Kidney (tissue), 14 donors: ENCODE measurements around the gene MYH15. TPM values are rescaled to one million over a fixed set of nuclear protein-coding genes. Genes with fewer than 3 reads are reported as not detected.

Source experiments
- DNase-seq, 5 donors: peaks; one replicate each; pipeline ENCODE4 v3.0.0-alpha.2; 2013 to 2020
- FAIRE-seq: peaks from 2 replicates; lab custom pipeline; 2012; peaks lifted over from hg19 to GRCh38; lab: Jason Lieb, UNC
- H3K27ac ChIP-seq, 2 donors: one replicate each; pipeline ENCODE4 v1.7.0; 2013; ENCODE audit warnings: low read depth in 2 of 2, low read length in 2 of 2, inconsistent platforms in 1 of 2
- H3K27me3 ChIP-seq: one replicate; pipeline ENCODE4 v1.7.1; 2013; ENCODE audit warnings: low read length, inconsistent platforms; ENCODE audit not compliant: control insufficient read depth, insufficient read depth
- H3K36me3 ChIP-seq, 3 donors: one replicate each; pipeline versions ENCODE4 v1.7.0 to v1.7.1; 2013; ENCODE audit warnings: low read length in 3 of 3, control low read depth in 1 of 3, inconsistent platforms in 1 of 3; ENCODE audit not compliant: insufficient read depth in 3 of 3, control insufficient read depth in 2 of 3
- H3K4me1 ChIP-seq, 3 donors: one replicate each; pipeline versions ENCODE4 v1.7.0 to v1.7.1; 2013; ENCODE audit warnings: low read length in 3 of 3, inconsistent platforms in 1 of 3, low read depth in 1 of 3; ENCODE audit not compliant: control insufficient read depth in 2 of 3, insufficient read depth in 2 of 3
- H3K4me3 ChIP-seq, 3 donors: one replicate each; pipeline versions ENCODE4 v1.7.0 to v1.8.1; 2013; ENCODE audit warnings: low read length in 3 of 3, control low read depth in 1 of 3, inconsistent platforms in 1 of 3
- H3K9ac ChIP-seq, 3 donors: one replicate each; pipeline versions ENCODE4 v1.7.0 to v1.7.1; 2013; ENCODE audit warnings: low read length in 3 of 3, control low read depth in 1 of 3, inconsistent platforms in 1 of 3
- H3K9me3 ChIP-seq, 3 donors: one replicate each; pipeline versions ENCODE4 v1.7.0 to v1.7.1; 2013; ENCODE audit warnings: low read length in 3 of 3, control low read depth in 1 of 3, inconsistent platforms in 1 of 3; ENCODE audit not compliant: control insufficient read depth in 2 of 3, insufficient read depth in 1 of 3
- intact Hi-C: fragments of 100-400 bp; cut with DNase I; formaldehyde crosslinking; loops from one replicate; pipeline ENCODE4 v1.11.1; 2022
- polyA plus RNA-seq: library from polyadenylated mRNA; stranded (reverse); fragments of 350-450 nt; fragmentation: Illumina TruSeq; extraction: RNeasy Lipid Tissue Mini Kit (QIAGEN cat#74804); gene quantifications from one replicate; pipeline ENCODE4 v1.2.3, GENCODE V29; 2014; ENCODE audit warnings: low read depth, low replicate concordance; ENCODE audit not compliant: insufficient read depth
- total RNA-seq: library from RNA; stranded (reverse); fragmentation: NEBNext Ultra II Directional; extraction: Animal tissue kit (Norgen Biotek cat#: 25700); gene quantifications from one replicate; pipeline ENCODE4 v1.2.1, GENCODE V29; 2021
- TF ChIP-seq, protein P1 (sequence below): IDR thresholded peaks from 3 replicates; pipeline ENCODE4 v1.5.1; 2012; ENCODE audit warnings: mild to moderate bottlenecking, moderate library complexity, borderline replicate concordance; ENCODE audit not compliant: insufficient read depth; ENCODE audit errors: extremely low read depth
- donor health status: control.
- donor health status: control.
- donor health status: control.
- donor health status: control.
- donor health status: control.
- donor health status: DM: yes; HTN: yes; CAD: no.
- donor health status: Normal renal cell carcinoma (clear cell type).

MYH15 gene
- total and polyA plus RNA-seq, 2 donors from 2014 or later = 0.44 TPM; not detected in 1

DNA sequence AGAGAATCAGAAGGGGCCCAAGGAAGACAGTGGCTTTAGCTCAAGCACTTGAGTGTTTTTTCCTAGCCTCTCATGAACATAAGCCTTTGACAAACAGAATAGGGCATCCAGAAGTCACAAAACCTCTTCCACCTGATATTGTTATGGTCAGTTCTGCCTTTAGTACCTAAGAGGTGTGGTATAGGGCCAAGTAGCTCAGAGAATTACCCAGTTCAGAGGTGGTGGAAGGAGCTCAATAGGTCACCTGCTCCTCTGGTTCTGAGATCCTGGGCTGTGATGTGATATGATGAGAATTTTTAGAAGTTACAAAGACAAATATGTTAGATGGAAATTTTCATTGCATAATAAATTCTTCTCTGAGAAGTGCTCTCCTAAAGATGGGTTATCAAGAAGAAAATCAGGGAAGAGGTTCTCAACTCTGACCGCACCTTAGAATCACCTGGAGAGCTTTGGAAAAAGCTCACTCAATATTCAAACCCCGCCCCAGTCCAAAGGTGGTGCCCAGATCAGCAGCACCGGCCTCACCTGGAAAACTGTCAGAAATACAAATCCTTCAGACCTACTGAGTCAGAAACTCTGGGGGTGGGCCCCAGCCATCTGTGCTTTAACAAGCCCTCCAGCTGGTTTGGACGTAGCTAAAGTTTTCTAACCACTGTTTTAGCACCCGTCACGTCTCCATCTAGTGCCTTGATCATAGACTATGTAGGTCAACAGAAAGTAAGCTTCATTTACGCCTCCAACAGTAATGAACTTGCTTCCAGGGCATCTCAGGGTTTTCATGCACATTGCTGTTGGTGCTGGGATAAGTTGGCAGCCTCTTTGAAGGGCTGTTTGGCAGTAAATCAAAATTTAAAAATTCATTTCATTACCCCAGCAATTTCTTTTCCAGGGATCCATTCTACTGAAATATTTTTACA is 101.3 kb downstream of the MYH15 start:
- TF ChIP-seq, protein P1, sequence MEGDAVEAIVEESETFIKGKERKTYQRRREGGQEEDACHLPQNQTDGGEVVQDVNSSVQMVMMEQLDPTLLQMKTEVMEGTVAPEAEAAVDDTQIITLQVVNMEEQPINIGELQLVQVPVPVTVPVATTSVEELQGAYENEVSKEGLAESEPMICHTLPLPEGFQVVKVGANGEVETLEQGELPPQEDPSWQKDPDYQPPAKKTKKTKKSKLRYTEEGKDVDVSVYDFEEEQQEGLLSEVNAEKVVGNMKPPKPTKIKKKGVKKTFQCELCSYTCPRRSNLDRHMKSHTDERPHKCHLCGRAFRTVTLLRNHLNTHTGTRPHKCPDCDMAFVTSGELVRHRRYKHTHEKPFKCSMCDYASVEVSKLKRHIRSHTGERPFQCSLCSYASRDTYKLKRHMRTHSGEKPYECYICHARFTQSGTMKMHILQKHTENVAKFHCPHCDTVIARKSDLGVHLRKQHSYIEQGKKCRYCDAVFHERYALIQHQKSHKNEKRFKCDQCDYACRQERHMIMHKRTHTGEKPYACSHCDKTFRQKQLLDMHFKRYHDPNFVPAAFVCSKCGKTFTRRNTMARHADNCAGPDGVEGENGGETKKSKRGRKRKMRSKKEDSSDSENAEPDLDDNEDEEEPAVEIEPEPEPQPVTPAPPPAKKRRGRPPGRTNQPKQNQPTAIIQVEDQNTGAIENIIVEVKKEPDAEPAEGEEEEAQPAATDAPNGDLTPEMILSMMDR = no peak
- no peak for DNase-seq
- Histone ChIP-seq H3K27ac (no peak overlapping the region), H3K9ac (no peak overlapping the region), H3K4me3 (no peak overlapping the region), H3K36me3 (no peaks in the 10 kb centered on the region), H3K27me3 (no peaks in the 10 kb centered on the region), H3K4me1 (no peaks in the 10 kb centered on the region), H3K9me3 (no peaks in the 10 kb centered on the region)
- FAIRE-seq = no peak
- intact Hi-C loops = no loop called here

DNA sequence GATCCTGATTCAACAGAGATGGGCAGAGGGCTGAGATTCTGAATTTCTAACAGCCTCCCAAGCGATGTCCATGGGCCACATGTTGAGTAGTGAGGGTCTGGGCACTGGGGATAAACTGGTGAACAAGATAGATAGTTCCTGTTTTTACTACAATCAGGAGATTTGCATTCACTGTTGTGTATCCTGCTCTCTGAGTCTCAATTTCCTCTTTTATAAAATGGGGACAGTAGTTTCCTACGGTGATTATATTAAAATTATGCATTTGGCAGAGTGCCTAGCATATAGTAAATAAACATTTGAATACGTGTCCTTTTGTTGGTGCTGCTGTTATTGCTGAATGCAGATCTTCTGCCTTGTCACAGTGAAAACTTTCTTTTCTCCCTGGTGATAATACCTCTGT is 102.5 kb downstream of the MYH15 start:
- Histone ChIP-seq H3K4me3 (no peak overlapping the region), H3K4me1 (no peaks in the 10 kb centered on the region), H3K27ac (no peak overlapping the region), H3K27me3 (no peaks in the 10 kb centered on the region), H3K36me3 (no peaks in the 10 kb centered on the region), H3K9ac (no peak overlapping the region), H3K9me3 (no peaks in the 10 kb centered on the region)
- FAIRE-seq (no peak), DNase-seq (no peak)
- intact Hi-C loops = no loop called here
- TF ChIP-seq, protein P1 = no peak

DNA sequence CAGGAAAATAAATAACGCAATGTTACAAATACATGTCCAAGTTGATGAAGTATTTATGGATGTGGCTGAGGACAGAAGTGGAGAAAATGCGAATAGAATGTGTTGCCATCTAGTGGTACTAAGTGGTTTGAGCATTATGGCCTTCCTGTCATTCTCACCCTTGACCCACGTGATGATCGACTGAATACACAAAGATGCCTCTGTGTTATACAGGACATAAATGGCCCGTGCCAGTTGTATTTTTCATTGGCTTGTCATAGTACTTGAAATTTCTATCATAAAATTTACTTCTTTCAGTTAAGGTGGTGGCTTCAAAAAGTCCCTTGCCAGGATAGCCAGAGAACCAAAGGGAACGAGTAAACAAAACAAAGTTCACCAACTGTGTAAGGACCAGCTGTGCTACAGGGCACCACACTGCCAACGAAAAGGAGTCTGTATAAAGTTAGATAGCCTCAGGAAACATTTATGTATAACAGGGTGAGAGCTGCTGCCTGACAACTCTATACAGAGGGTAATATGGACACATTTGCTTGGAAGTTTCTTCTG is 103.7 kb downstream of the MYH15 start:
- TF ChIP-seq, protein P1 = peak; percentile 58
- Histone ChIP-seq H3K36me3 (no peaks in the 10 kb centered on the region), H3K4me1 (no peaks in the 10 kb centered on the region), H3K27ac (no peak overlapping the region), H3K9ac (no peak overlapping the region), H3K27me3 (no peaks in the 10 kb centered on the region), H3K4me3 (no peak overlapping the region), H3K9me3 (no peaks in the 10 kb centered on the region)
- intact Hi-C loops = no loop called here
- FAIRE-seq (peak; percentile 87), DNase-seq (peak in 4 of 5 donors; percentile 15 to 83 (median 58))
